ENCODE results near the gene SPCS1. TPM values are rescaled to one million over a fixed set of nuclear protein-coding genes. Genes with fewer than 3 reads are reported as not detected.
A peak's percentile ranks its signal among the peaks of the same experiment; 100 is the strongest.
"Not testable (repeated sequence)": the region's sequence is repeated elsewhere in the genome, so short reads cannot be mapped to it uniquely, and the experiment has no call there.

The SPCS1 gene
- total RNA-seq, 1 experiment from 2014 or later = 124 TPM

DNA sequence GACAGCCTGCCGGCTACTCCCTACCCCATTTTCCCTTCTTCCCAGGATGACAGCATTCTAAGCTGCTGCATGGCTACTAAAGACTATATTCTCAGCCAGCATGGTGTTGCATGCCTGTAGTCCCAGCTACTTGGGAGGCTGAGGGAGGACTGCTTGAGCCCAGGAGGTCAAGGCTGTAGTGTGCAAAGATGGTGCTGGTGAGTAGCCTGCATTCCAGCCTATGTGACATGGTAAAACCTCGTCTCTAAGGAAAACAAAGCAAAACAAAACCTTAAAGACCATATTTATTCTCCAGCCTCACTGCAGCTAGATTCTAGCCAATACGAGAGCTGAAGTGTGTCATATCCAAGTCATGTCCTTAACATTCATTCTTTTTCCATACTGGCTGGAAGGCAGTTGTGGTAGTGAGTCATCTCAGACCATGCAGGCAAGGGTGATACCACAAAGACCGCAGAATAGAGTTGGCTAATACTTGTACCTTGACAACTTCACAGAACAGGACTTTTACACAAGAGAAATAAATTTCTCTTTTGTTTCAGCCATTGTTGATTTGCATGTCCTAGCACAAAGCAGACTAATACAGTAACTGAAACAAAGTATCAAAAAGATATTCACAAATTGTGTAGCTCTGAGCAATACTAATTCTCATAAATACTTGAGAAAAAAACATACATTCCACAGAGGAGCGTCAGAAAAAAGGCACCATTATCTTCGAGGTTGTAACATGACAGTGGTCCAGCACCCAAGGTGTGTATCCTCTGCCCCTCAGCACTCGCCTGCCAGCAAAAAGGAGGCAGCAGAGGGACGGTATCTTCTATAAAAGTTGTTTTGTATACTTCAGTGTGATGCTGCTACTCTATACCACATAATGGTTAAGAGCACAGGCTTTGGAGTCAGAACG, 35.0 kb upstream of the SPCS1 start (continued):
- TF ChIP-seq TCF7L2 (IDR thresholded peaks at IDR 0.05; ENCODE audit: borderline replicate concordance, extremely low read depth, insufficient read depth, insufficient read length) (no peak), ZNF274 (IDR thresholded peaks at IDR 0.05; ENCODE audit: low read depth, low read length) (no peak)

- POLR2A ChIA-PET = no interaction called here
- ATAC-seq = no peak
- H3K27ac ChIP-seq (ENCODE audit: low read depth, low read length) = peak overlapping the region; percentile 81; the same call in 1 of the 2 replicates
- no peaks in the 10 kb centered on the region for H3K9me2 ChIP-seq (ENCODE audit: insufficient read depth)
- H3K4me3 ChIP-seq (replicated peaks in 1 of 2; ENCODE audit: low read depth in 1 of 2, low read length in 2 of 2) = peak overlapping the region in 1 of 2 experiments; percentile 17; a peak in 1 of 4 replicates
- H3K9me3 ChIP-seq (ENCODE audit: control insufficient read depth in 1 of 2, insufficient read depth in 1 of 2, low read depth in 1 of 2, low read length in 2 of 2) = no peaks in the 10 kb centered on the region
- H3K27me3 ChIP-seq (ENCODE audit: insufficient read depth, low read length) = no peaks in the 10 kb centered on the region
- CTCF ChIA-PET = no interaction called here
- H3K4me2 ChIP-seq (ENCODE audit: low read length) = peak overlapping the region; percentile 67
- no peak for TF ChIP-seq EGR1 (IDR thresholded peaks at IDR 0.05; ENCODE audit: low read depth)
- intact Hi-C loops (cut with micrococcal nuclease) = no loop called here
- no peak overlapping the region for H2AFZ ChIP-seq (ENCODE audit: low read depth, low read length, poor library complexity, severe bottlenecking)
- RAD21 ChIA-PET (ENCODE audit: low non-redundant PET in 1 of 2, low total read pairs in 2 of 2, uncharacterized antibody in 2 of 2, unreplicated experiment in 2 of 2) = no interaction called here
- H3K79me2 ChIP-seq (ENCODE audit: insufficient read depth, low read length) = peaks cover 17% of the 10 kb centered on the region
- peaks cover 9 to 16% of the 10 kb centered on the region in 2 experiments; a peak in 3 of 4 replicates for H3K36me3 ChIP-seq (ENCODE audit: control insufficient read depth in 1 of 2, insufficient read depth in 2 of 2, low read length in 2 of 2)
- DNase-seq (ENCODE audit: low read depth, low spot score) = no peak
- no TSS peak for BruUV-seq (replicated peaks)
- peak overlapping the region; percentile 45 for H3K9ac ChIP-seq (ENCODE audit: low read length)
- H4K20me1 ChIP-seq (ENCODE audit: insufficient read depth) = peaks cover 3% of the 10 kb centered on the region; the same call in 1 of the 2 replicates
- H3K4me1 ChIP-seq (ENCODE audit: control insufficient read depth in 1 of 2, insufficient read depth in 2 of 2, low read length in 2 of 2) = peaks cover 24 to 31% of the 10 kb centered on the region in 2 experiments
Observed at GRCh38 chr3:52671676-52672075, 34.2 kb upstream of the SPCS1 start.

DNA sequence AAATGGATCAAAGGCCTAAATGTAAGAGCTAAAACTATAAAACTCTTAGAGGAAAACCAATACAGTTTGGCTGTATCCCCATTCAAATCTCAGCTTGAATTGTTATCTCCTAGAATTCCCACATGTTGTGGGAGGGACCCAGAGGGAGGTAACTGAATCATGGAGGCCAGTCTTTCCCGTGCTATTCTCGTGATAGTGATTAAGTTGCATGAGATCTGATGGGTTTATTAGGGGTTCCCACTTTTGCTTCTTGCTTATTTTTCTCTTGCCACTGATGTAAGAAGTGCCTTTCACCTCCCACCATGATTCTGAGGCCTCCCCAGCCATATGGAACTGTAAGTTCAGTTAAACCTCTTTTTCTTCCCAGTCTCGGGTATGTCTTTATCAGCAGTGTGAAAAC, 29.7 kb upstream of the SPCS1 start:
- H3K4me2 ChIP-seq (ENCODE audit: low read length); H2AFZ ChIP-seq (ENCODE audit: low read depth, low read length, poor library complexity, severe bottlenecking); H4K20me1 ChIP-seq (ENCODE audit: insufficient read depth); DNase-seq (ENCODE audit: low read depth, low spot score); H3K9ac ChIP-seq (ENCODE audit: low read length); intact Hi-C loops (cut with micrococcal nuclease); BruUV-seq (replicated peaks); H3K27ac ChIP-seq (ENCODE audit: low read depth, low read length); H3K9me3 ChIP-seq (ENCODE audit: control insufficient read depth in 1 of 2, insufficient read depth in 1 of 2, low read depth in 1 of 2, low read length in 2 of 2); H3K9me2 ChIP-seq (ENCODE audit: insufficient read depth); POLR2A ChIA-PET; H3K4me3 ChIP-seq (replicated peaks in 1 of 2; ENCODE audit: low read depth in 1 of 2, low read length in 2 of 2); ATAC-seq; RAD21 ChIA-PET (ENCODE audit: low non-redundant PET in 1 of 2, low total read pairs in 2 of 2, uncharacterized antibody in 2 of 2, unreplicated experiment in 2 of 2); CTCF ChIA-PET; H3K27me3 ChIP-seq (ENCODE audit: insufficient read depth, low read length): not testable (repeated sequence)
- peaks cover 17% of the 10 kb centered on the region for H3K79me2 ChIP-seq (ENCODE audit: insufficient read depth, low read length)
- H3K36me3 ChIP-seq (ENCODE audit: control insufficient read depth in 1 of 2, insufficient read depth in 2 of 2, low read length in 2 of 2) = peaks cover 16 to 25% of the 10 kb centered on the region in 2 experiments
- peaks cover 10 to 15% of the 10 kb centered on the region in 2 experiments for H3K4me1 ChIP-seq (ENCODE audit: control insufficient read depth in 1 of 2, insufficient read depth in 2 of 2, low read length in 2 of 2)
